GM12878 (cell line): ENCODE measurements around the gene VKORC1.

Experiments used
- BCL3 ChIP-seq: IDR thresholded peaks from 2 replicates; pipeline ENCODE4 v1.6.1; 2011; ENCODE audit warnings: borderline replicate concordance, low read depth, mild to moderate bottlenecking, moderate library complexity, low read length; ENCODE audit not compliant: insufficient read depth, poor library complexity, severe bottlenecking
- CTCF ChIP-seq, 3 experiments: IDR thresholded peaks in 2 of 3; conservative IDR thresholded peaks in 1 of 3; 2 replicates each; pipeline ENCODE4 v1.5.1; 2011; ENCODE audit warnings: low read depth in 3 of 3, low read length in 3 of 3, mild to moderate bottlenecking in 3 of 3, control low read depth in 2 of 3, moderate library complexity in 2 of 3, inconsistent platforms in 1 of 3, mixed read lengths in 1 of 3; ENCODE audit not compliant: control insufficient read depth in 2 of 3, insufficient read depth in 1 of 3; ENCODE audit errors: extremely low read depth in 1 of 3
- EZH2 ChIP-seq: IDR thresholded peaks from 2 replicates; pipeline ENCODE4 v1.6.1; 2012; ENCODE audit warnings: low read depth, mild to moderate bottlenecking, control low read depth, inconsistent platforms, low read length, borderline replicate concordance; ENCODE audit not compliant: control insufficient read depth
- FOXK2 ChIP-seq: fragments of 450-650 bp; IDR thresholded peaks from 2 replicates; pipeline ENCODE4 v1.6.1; 2017; ENCODE audit warnings: mild to moderate bottlenecking, moderate library complexity
- KDM1A ChIP-seq: fragments of 200-600 bp; sonication (generic); IDR thresholded peaks from 2 replicates; pipeline ENCODE4 v1.6.1; 2016; ENCODE audit warnings: borderline replicate concordance
- SPI1 ChIP-seq: IDR thresholded peaks from 2 replicates; pipeline ENCODE4 v1.6.1; 2011; ENCODE audit warnings: low read depth, mild to moderate bottlenecking, low read length, moderate library complexity, borderline replicate concordance; ENCODE audit not compliant: insufficient read depth
- ZNF274 ChIP-seq: IDR thresholded peaks from one replicate; pipeline ENCODE4 v1.8.0; 2011; ENCODE audit not compliant: insufficient read length, insufficient read depth

- no peak for TF ChIP-seq SPI1
- no peak for TF ChIP-seq CTCF (IDR thresholded peaks at IDR 0.05 in 2 of 3, conservative IDR thresholded peaks at IDR 0.05 in 1 of 3; ENCODE audit: control insufficient read depth in 2 of 3, extremely low read depth in 1 of 3, insufficient read depth in 1 of 3, low read depth in 3 of 3, low read length in 3 of 3)
- TF ChIP-seq FOXK2: no peak
- no peak for TF ChIP-seq EZH2
- no peak for TF ChIP-seq KDM1A
- TF ChIP-seq BCL3: no peak
- TF ChIP-seq ZNF274: no peak
Observed at GRCh38 chr16:31131841-31132271, 37.3 kb upstream of the VKORC1 start.
